Measurements from ENCODE around the gene ATG2A. TPM values are rescaled to one million over a fixed set of nuclear protein-coding genes. Genes with fewer than 3 reads are reported as not detected.

Gene ATG2A
- total and polyA plus RNA-seq, 2 donors (not counting 3 experiments of a cell fraction or from before 2014, with no cell fraction given): 13.4 to 24.3 TPM

GRCh38 chr11:64849598-64850356, 67.2 kb downstream of the ATG2A start:
- DNase-seq (ENCODE audit: low read depth, low spot score) (no peak), FAIRE-seq (no peak)
- Histone ChIP-seq H2AFZ (ENCODE audit: low read depth, low read length) (no peak overlapping the region), H3K4me1 (ENCODE audit: control insufficient read depth, extremely low read depth, insufficient read depth, low read length) (peaks cover 9% of the 10 kb centered on the region), H3K27me3 (ENCODE audit: control insufficient read depth in 2 of 2, insufficient read depth in 2 of 2, low read length in 2 of 2) (no peaks in the 10 kb centered on the region), H3K9me3 (replicated peaks; ENCODE audit: control insufficient read depth, insufficient read depth, low read length) (no peaks in the 10 kb centered on the region), H3K9me1 (replicated peaks; ENCODE audit: control insufficient read depth, extremely low read depth, insufficient read depth, low read length) (no peaks in the 10 kb centered on the region), H3K9ac (replicated peaks; ENCODE audit: extremely low read depth, insufficient read depth, low read length) (no peak overlapping the region), H3K27ac (ENCODE audit: insufficient read depth, low read depth, low read length) (no peak overlapping the region), H3K4me3 (replicated peaks in 1 of 3; ENCODE audit: insufficient read depth in 1 of 3, low read depth in 1 of 3, low read length in 3 of 3) (no peak overlapping the region), H3K36me3 (ENCODE audit: control insufficient read depth in 2 of 2, extremely low read depth in 1 of 2, insufficient read depth in 2 of 2, low read length in 2 of 2) (peaks cover 0 to 5% of the 10 kb centered on the region in 2 experiments), H4K20me1 (replicated peaks; ENCODE audit: control insufficient read depth, extremely low read depth, insufficient read depth, low read length) (no peaks in the 10 kb centered on the region), H3K4me2 (ENCODE audit: insufficient read depth, low read length) (no peak overlapping the region), H3K79me2 (ENCODE audit: control insufficient read depth, insufficient read depth, low read length) (peaks cover 14% of the 10 kb centered on the region)
- CTCF ChIA-PET: interaction anchor here (2.1 to 8.2 kb wide), 10 partner anchors 10 to 164 kb away, joined by 6 to 168 read pairs (median 16); partner anchors contain the start of genes ARL2, BATF2 and EHD1
- POLR2A ChIA-PET: interaction anchor here (4.2 kb wide), 1 partner anchor 28 kb away, joined by 24 read pairs; the partner anchor contains the start of gene EHD1
- dilution Hi-C loops (cut with MboI; ENCODE audit: extremely low pct_ligation_motif_present, low sequenced_read_pairs): loop anchor here (10.0 kb wide), 1 partner anchor 45 kb away; no protein-coding TSS in a partner anchor
- intact Hi-C loops (cut with micrococcal nuclease): no loop called here
- no TSS peak for BruUV-seq (replicated peaks)
- no peak for TF ChIP-seq EZH2 (IDR thresholded peaks at IDR 0.05; ENCODE audit: borderline replicate concordance, low read depth, low read length, severe bottlenecking)
- TF ChIP-seq MYC (IDR thresholded peaks at IDR 0.05; ENCODE audit: low read depth, low read length): no peak
- TF ChIP-seq, protein P1, sequence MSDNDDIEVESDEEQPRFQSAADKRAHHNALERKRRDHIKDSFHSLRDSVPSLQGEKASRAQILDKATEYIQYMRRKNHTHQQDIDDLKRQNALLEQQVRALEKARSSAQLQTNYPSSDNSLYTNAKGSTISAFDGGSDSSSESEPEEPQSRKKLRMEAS (IDR thresholded peaks at IDR 0.05; ENCODE audit: insufficient read depth, insufficient read length): no peak
- TF ChIP-seq CTCF (IDR thresholded peaks at IDR 0.05; ENCODE audit: extremely low read depth in 1 of 2, insufficient read depth in 1 of 2, low read depth in 1 of 2, low read length in 2 of 2): no peak
- no peak for TF ChIP-seq GATA2 (IDR thresholded peaks at IDR 0.05; ENCODE audit: insufficient read depth, insufficient read length, low read depth, low read length)
- no peak for TF ChIP-seq POLR2A (IDR thresholded peaks at IDR 0.05; ENCODE audit: low read depth, low read length)
- no peak for TF ChIP-seq FOS (IDR thresholded peaks at IDR 0.05; ENCODE audit: borderline replicate concordance, insufficient read depth, low read length)
- no peak for TF ChIP-seq POLR2AphosphoS5 (IDR thresholded peaks at IDR 0.05; ENCODE audit: insufficient read depth, low read depth, low read length)
- TF ChIP-seq JUN (IDR thresholded peaks at IDR 0.05; ENCODE audit: borderline replicate concordance, insufficient read depth, insufficient read length, low read depth): no peak
